Loucy (cell line): ENCODE measurements around the gene CACNA1I.

Experiments used
- H2AFZ ChIP-seq: fragments of 200-600 bp; sonication (generic); 2 replicates; pipeline ENCODE4 v1.6.0; 2016; ENCODE audit warnings: antibody characterized with exemption, mild to moderate bottlenecking, low read length, moderate library complexity
- H3F3A ChIP-seq: fragments of 200-600 bp; 2 replicates; pipeline ENCODE4 v1.6.0; 2016; ENCODE audit warnings: antibody characterized with exemption, low read depth, mild to moderate bottlenecking
- H3K27me3 ChIP-seq: fragments of 200-600 bp; sonication (generic); 2 replicates; pipeline ENCODE4 v1.6.1; 2014; ENCODE audit warnings: low read length, mild to moderate bottlenecking; ENCODE audit not compliant: insufficient read depth, poor library complexity, severe bottlenecking
- H3K36me3 ChIP-seq: fragments of 200-600 bp; sonication (generic); 2 replicates; pipeline ENCODE4 v1.6.1; 2016; ENCODE audit warnings: low read length; ENCODE audit not compliant: insufficient read depth
- H3K4me1 ChIP-seq: fragments of 200-600 bp; sonication (generic); 2 replicates; pipeline ENCODE4 v1.5.1; 2014; ENCODE audit warnings: low read length, mild to moderate bottlenecking; ENCODE audit not compliant: insufficient read depth, poor library complexity, severe bottlenecking
- H3K4me2 ChIP-seq: fragments of 200-600 bp; sonication (generic); 2 replicates; pipeline ENCODE4 v1.6.0; 2014; ENCODE audit warnings: antibody characterized with exemption, low read length, low read depth, mild to moderate bottlenecking; ENCODE audit not compliant: poor library complexity, severe bottlenecking
- H3K4me3 ChIP-seq: fragments of 200-600 bp; sonication (generic); 2 replicates; pipeline ENCODE4 v1.5.1; 2014; ENCODE audit warnings: low read length, mild to moderate bottlenecking, mixed read lengths; ENCODE audit not compliant: poor library complexity, severe bottlenecking
- H3K79me2 ChIP-seq: fragments of 200-600 bp; sonication (generic); 2 replicates; pipeline ENCODE4 v1.6.1; 2014; ENCODE audit warnings: low read length; ENCODE audit not compliant: insufficient read depth
- H3K9ac ChIP-seq: fragments of 200-600 bp; sonication (generic); 2 replicates; pipeline ENCODE4 v1.6.0; 2014; ENCODE audit warnings: mild to moderate bottlenecking, low read depth, low read length, moderate library complexity; ENCODE audit not compliant: poor library complexity, severe bottlenecking
- H3K9me2 ChIP-seq: fragments of 200-600 bp; sonication (generic); replicated peaks from 2 replicates; pipeline ENCODE4 v1.6.1; 2016; ENCODE audit warnings: low read depth, low read length, mixed read lengths
- H3K9me3 ChIP-seq: fragments of 200-600 bp; sonication (generic); 2 replicates; pipeline ENCODE4 v1.6.1; 2014; ENCODE audit warnings: mild to moderate bottlenecking, antibody characterized with exemption, low read length, low read depth; ENCODE audit not compliant: insufficient read depth
- H4K20me1 ChIP-seq: fragments of 200-600 bp; sonication (generic); 2 replicates; pipeline ENCODE4 v1.6.0; 2014; ENCODE audit warnings: antibody characterized with exemption, low read length, mild to moderate bottlenecking; ENCODE audit not compliant: insufficient read depth, poor library complexity, severe bottlenecking
- CTCF ChIP-seq: fragments of 200-600 bp; sonication (generic); conservative IDR thresholded peaks from 2 replicates; pipeline ENCODE4 v1.5.1; 2014; ENCODE audit warnings: mild to moderate bottlenecking, antibody characterized with exemption, low read length
- EZH2phosphoT487 ChIP-seq: fragments of 200-600 bp; IDR thresholded peaks from 2 replicates; pipeline ENCODE4 v1.6.1; 2018; ENCODE audit warnings: antibody characterized with exemption, mild to moderate bottlenecking, moderate library complexity, borderline replicate concordance

Gene CACNA1I

GRCh38 chr22:39719559-39720450, 149.3 kb downstream of the CACNA1I start:
- Histone ChIP-seq H3K4me3 (no peak overlapping the region), H3K4me2 (no peak overlapping the region), H3F3A (no peaks in the 10 kb centered on the region), H3K9ac (no peak overlapping the region), H3K4me1 (no peaks in the 10 kb centered on the region), H4K20me1 (no peaks in the 10 kb centered on the region), H3K27me3 (no peaks in the 10 kb centered on the region), H3K9me2 (no peaks in the 10 kb centered on the region), H3K9me3 (no peaks in the 10 kb centered on the region), H3K79me2 (no peaks in the 10 kb centered on the region), H2AFZ (no peak overlapping the region), H3K36me3 (no peaks in the 10 kb centered on the region)
- no peak for TF ChIP-seq EZH2phosphoT487
- no peak for TF ChIP-seq CTCF

GRCh38 chr22:39721206-39722031, 150.9 kb downstream of the CACNA1I start:
- TF ChIP-seq EZH2phosphoT487 (no peak), CTCF (no peak)
- H3K4me3 ChIP-seq, result no peak overlapping the region
- H3K9me2 ChIP-seq, result no peaks in the 10 kb centered on the region
- H3K79me2 ChIP-seq, result no peaks in the 10 kb centered on the region
- H4K20me1 ChIP-seq, result no peaks in the 10 kb centered on the region
- H3K27me3 ChIP-seq, result no peaks in the 10 kb centered on the region
- H3K9me3 ChIP-seq, result no peaks in the 10 kb centered on the region
- no peak overlapping the region for H3K4me2 ChIP-seq
- no peaks in the 10 kb centered on the region for H3K36me3 ChIP-seq
- H3K9ac ChIP-seq, result no peak overlapping the region
- H3F3A ChIP-seq, result no peaks in the 10 kb centered on the region
- no peaks in the 10 kb centered on the region for H3K4me1 ChIP-seq
- no peak overlapping the region for H2AFZ ChIP-seq

GRCh38 chr22:39722032-39722325, 151.4 kb downstream of the CACNA1I start:
- no peaks in the 10 kb centered on the region for H3F3A ChIP-seq
- H3K4me2 ChIP-seq, result no peak overlapping the region
- H3K9ac ChIP-seq, result no peak overlapping the region
- no peaks in the 10 kb centered on the region for H3K4me1 ChIP-seq
- no peaks in the 10 kb centered on the region for H3K9me3 ChIP-seq
- no peaks in the 10 kb centered on the region for H3K27me3 ChIP-seq
- no peaks in the 10 kb centered on the region for H3K9me2 ChIP-seq
- H2AFZ ChIP-seq, result no peak overlapping the region
- H3K79me2 ChIP-seq, result no peaks in the 10 kb centered on the region
- no peaks in the 10 kb centered on the region for H4K20me1 ChIP-seq
- H3K36me3 ChIP-seq, result no peaks in the 10 kb centered on the region
- H3K4me3 ChIP-seq, result no peak overlapping the region
- TF ChIP-seq EZH2phosphoT487 (no peak), CTCF (no peak)
